GM23338 (cell line): ENCODE results near the gene APOBEC4. TPM values are rescaled to one million over a fixed set of nuclear protein-coding genes. Genes with fewer than 3 reads are reported as not detected.

Experiments
- CREB1 ChIP-seq: fragments of 250-450 bp; sonication (Bioruptor Pico); IDR thresholded peaks from 2 replicates; pipeline ENCODE4 v1.5.0; 2020; ENCODE audit warnings: low read depth, mild to moderate bottlenecking, moderate library complexity
- ETS1 ChIP-seq: IDR thresholded peaks from 2 replicates; pipeline ENCODE4 v1.6.1; 2016; ENCODE audit warnings: antibody characterized with exemption
- EZH2 ChIP-seq: fragments of 200-600 bp; sonication (generic); IDR thresholded peaks from one replicate; pipeline ENCODE4 v1.8.0; 2017; ENCODE audit warnings: antibody characterized with exemption, mild to moderate bottlenecking, low read depth; ENCODE audit not compliant: unreplicated experiment
- EZH2phosphoT487 ChIP-seq: fragments of 200-600 bp; sonication (generic); IDR thresholded peaks from one replicate; pipeline ENCODE4 v1.8.1; 2018; ENCODE audit warnings: antibody characterized with exemption; ENCODE audit not compliant: unreplicated experiment
- JUNB ChIP-seq: IDR thresholded peaks from one replicate; pipeline ENCODE4 v1.6.1; 2016; ENCODE audit warnings: antibody characterized with exemption; ENCODE audit not compliant: unreplicated experiment
- ZNF331 ChIP-seq: fragments of 250-450 bp; sonication (Bioruptor Pico); IDR thresholded peaks from 2 replicates; pipeline ENCODE4 v1.5.0; 2020; ENCODE audit warnings: low read depth, mild to moderate bottlenecking, moderate library complexity
- polyA plus RNA-seq: library from polyadenylated mRNA; unstranded; fragments of >200 nt; fragmentation: Nextera tagmentation; extraction: Ambion mirVana; gene quantifications from 2 replicates; pipeline ENCODE4 v1.2.1, GENCODE V29; 2016
- total RNA-seq: library from RNA; depleted of rRNA; stranded (reverse); fragments of >200 nt; shearing (Covaris generic); gene quantifications from 2 replicates; pipeline ENCODE4 v1.2.3, GENCODE V29; 2014; rRNA removed
- TF ChIP-seq, protein P1 (sequence below): fragments of 250-450 bp; sonication (Bioruptor Pico); IDR thresholded peaks from 2 replicates; pipeline ENCODE4 v1.5.0; 2020; ENCODE audit warnings: mild to moderate bottlenecking, moderate library complexity

The APOBEC4 gene
- total and polyA plus RNA-seq, 2 experiments from 2014 or later = 0.10 TPM; not detected in 1

DNA sequence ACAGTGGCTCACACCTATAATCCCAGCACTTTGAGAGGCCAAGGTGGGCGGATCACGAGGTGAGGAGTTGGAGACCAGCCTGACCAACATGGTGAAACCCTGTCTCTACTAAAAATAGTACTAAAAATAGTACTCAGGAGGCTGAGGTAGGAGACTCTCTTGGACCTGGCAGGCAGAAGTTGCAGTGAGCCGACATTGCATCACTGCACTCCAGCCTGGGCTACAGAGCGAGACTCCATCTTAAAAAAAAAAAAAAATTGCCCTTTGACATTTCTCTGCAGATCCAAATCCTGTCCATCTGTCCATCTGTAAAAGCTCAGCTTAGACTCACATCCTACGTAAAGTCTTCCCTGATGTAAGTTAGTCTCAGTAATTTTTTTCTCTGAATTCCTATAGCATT, 56.6 kb downstream of the APOBEC4 start (continued):
- TF ChIP-seq, protein P1, sequence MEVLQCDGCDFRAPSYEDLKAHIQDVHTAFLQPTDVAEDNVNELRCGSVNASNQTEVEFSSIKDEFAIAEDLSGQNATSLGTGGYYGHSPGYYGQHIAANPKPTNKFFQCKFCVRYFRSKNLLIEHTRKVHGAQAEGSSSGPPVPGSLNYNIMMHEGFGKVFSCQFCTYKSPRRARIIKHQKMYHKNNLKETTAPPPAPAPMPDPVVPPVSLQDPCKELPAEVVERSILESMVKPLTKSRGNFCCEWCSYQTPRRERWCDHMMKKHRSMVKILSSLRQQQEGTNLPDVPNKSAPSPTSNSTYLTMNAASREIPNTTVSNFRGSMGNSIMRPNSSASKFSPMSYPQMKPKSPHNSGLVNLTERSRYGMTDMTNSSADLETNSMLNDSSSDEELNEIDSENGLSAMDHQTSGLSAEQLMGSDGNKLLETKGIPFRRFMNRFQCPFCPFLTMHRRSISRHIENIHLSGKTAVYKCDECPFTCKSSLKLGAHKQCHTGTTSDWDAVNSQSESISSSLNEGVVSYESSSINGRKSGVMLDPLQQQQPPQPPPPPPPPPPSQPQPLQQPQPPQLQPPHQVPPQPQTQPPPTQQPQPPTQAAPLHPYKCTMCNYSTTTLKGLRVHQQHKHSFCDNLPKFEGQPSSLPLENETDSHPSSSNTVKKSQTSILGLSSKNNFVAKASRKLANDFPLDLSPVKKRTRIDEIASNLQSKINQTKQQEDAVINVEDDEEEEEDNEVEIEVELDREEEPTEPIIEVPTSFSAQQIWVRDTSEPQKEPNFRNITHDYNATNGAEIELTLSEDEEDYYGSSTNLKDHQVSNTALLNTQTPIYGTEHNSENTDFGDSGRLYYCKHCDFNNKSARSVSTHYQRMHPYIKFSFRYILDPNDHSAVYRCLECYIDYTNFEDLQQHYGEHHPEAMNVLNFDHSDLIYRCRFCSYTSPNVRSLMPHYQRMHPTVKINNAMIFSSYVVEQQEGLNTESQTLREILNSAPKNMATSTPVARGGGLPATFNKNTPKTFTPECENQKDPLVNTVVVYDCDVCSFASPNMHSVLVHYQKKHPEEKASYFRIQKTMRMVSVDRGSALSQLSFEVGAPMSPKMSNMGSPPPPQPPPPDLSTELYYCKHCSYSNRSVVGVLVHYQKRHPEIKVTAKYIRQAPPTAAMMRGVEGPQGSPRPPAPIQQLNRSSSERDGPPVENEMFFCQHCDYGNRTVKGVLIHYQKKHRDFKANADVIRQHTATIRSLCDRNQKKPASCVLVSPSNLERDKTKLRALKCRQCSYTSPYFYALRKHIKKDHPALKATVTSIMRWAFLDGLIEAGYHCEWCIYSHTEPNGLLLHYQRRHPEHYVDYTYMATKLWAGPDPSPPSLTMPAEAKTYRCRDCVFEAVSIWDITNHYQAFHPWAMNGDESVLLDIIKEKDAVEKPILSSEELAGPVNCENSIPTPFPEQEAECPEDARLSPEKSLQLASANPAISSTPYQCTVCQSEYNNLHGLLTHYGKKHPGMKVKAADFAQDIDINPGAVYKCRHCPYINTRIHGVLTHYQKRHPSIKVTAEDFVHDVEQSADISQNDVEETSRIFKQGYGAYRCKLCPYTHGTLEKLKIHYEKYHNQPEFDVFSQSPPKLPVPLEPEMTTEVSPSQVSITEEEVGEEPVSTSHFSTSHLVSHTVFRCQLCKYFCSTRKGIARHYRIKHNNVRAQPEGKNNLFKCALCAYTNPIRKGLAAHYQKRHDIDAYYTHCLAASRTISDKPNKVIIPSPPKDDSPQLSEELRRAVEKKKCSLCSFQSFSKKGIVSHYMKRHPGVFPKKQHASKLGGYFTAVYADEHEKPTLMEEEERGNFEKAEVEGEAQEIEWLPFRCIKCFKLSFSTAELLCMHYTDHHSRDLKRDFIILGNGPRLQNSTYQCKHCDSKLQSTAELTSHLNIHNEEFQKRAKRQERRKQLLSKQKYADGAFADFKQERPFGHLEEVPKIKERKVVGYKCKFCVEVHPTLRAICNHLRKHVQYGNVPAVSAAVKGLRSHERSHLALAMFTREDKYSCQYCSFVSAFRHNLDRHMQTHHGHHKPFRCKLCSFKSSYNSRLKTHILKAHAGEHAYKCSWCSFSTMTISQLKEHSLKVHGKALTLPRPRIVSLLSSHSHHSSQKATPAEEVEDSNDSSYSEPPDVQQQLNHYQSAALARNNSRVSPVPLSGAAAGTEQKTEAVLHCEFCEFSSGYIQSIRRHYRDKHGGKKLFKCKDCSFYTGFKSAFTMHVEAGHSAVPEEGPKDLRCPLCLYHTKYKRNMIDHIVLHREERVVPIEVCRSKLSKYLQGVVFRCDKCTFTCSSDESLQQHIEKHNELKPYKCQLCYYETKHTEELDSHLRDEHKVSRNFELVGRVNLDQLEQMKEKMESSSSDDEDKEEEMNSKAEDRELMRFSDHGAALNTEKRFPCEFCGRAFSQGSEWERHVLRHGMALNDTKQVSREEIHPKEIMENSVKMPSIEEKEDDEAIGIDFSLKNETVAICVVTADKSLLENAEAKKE (CRISPR knock-in tag) = no peak
- TF ChIP-seq EZH2phosphoT487 = no peak
- no peak for TF ChIP-seq ZNF331 (CRISPR knock-in tag)
- TF ChIP-seq ETS1 = no peak
- TF ChIP-seq CREB1 (CRISPR knock-in tag) = no peak
- no peak for TF ChIP-seq JUNB
- no peak for TF ChIP-seq EZH2

Other genes starting within 250 kb of the APOBEC4 start
- gene NMNAT2, start 234.9 kb downstream of the APOBEC4 start, total RNA-seq = 8.5 and 10.0 TPM in 2 replicates
- 3.6 and 3.8 TPM in 2 replicates for gene NMNAT2, start 234.9 kb downstream of the APOBEC4 start, polyA plus RNA-seq
- gene SMG7, start 180.8 kb downstream of the APOBEC4 start, total RNA-seq = 79.4 and 96.4 TPM in 2 replicates
- gene SMG7, start 180.8 kb downstream of the APOBEC4 start, polyA plus RNA-seq = 33.0 and 33.2 TPM in 2 replicates
- not detected in 2 replicates for gene NCF2, start 62.9 kb downstream of the APOBEC4 start, total RNA-seq
- 0.45 TPM in 1 of 2 replicates, not detected in the other for gene NCF2, start 62.9 kb downstream of the APOBEC4 start, polyA plus RNA-seq
- gene ARPC5, start 17.5 kb downstream of the APOBEC4 start, total RNA-seq = 75.4 and 90.8 TPM in 2 replicates
- gene ARPC5, start 17.5 kb downstream of the APOBEC4 start, polyA plus RNA-seq = 95.9 and 98.9 TPM in 2 replicates
- 2.1 and 2.6 TPM in 2 replicates for gene RGL1, start 151.8 kb upstream of the APOBEC4 start, total RNA-seq
- gene RGL1, start 151.8 kb upstream of the APOBEC4 start, polyA plus RNA-seq = 0.91 and 1.0 TPM in 2 replicates